ENCODE data around the gene KCNAB2.
"Not testable (repeated sequence)": the region's sequence is repeated elsewhere in the genome, so short reads cannot be mapped to it uniquely, and the experiment has no call there.

The KCNAB2 gene

DNA sequence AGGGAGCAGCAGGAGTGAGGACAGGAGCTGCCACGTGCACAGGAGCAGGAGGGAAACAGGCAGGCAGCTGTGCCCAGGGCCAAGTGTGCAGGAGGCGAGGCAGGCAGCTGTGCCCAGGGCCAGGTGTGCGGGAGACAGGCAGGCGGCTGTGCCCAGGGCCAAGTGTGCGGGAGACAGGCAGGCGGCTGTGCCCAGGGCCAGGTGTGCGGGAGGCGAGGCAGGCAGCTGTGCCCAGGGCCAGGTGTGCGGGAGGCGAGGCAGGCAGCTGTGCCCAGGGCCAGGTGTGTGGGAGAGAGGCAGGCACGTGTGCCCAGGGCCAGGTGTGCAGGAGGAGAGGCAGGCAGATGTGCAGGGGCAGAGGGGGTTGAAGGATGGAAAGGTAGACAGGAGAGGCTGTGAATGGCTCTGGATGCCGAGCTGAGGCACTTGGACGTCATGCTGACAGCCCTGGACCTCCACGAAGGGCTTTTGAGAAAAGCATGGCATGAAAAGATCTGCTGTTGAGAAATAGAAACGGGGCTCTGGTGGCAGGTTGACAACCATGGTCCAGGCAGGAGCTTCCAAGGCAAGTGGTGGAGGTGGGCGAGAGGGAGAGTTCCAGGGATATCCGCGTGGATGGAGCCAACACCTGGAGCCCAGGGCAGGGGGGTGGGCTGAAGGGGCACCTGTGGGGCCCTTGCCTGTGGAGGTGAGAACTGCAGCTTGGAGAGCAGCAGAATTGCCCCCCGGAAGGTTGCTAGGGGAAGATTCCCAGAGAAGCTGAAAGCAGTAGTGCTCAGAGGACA lies 34.3 kb upstream of the KCNAB2 start:
- no peak for DNase-seq

DNA sequence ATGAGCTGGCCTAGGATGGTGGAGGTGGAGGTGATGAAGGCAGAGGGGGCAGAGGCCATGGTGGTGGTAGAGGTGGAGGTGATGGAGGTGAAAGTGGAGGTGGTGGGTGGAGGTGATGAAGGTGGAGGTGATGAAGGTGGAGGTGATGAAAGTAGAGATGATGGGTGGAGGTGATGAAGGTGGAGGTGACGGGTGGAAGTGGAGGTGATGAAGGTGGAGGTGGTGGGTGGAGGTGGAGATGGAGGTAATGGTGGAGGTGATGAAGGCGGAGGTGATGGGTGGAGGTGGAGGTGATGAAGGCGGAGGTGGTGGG lies 33.8 kb upstream of the KCNAB2 start:
- DNase-seq, result no peak

DNA sequence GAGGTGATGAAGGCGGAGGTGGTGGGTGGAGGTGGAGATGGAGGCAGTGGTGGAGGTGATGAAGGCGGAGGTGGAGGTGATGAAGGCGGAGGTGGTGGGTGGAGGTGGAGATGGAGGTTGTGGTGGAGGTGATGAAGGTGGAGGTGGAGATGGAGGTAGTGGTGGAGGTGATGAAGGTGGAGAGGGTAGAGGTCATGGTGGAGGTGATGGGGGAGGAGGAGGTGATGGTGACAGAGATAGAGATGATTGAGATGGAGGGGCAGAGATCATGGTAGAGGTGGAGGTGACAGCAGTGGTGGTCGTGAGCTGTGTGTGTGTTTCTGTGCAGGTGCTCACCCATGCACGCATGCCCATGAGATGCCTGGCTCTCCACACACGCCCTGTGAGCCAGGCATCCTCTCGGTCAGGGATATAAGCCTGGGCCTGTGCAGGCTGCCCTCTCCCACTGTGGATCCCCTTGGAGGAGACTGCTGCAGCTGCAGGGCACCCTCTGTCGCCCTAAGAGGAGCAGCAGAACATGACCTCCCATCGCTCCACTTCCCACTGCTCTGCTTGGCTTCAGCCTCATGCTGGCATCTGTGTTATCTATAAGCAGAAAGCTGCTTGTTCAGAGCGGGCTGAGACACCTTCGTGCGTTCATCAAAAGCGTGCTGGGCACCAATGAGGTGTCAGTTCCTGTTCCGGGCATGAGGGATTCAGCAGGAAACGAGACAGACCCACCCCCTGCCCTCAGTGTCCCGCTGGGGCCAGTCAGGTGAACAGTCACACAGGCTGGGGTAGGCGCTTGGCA lies 33.0 kb upstream of the KCNAB2 start:
- no peak for DNase-seq

DNA sequence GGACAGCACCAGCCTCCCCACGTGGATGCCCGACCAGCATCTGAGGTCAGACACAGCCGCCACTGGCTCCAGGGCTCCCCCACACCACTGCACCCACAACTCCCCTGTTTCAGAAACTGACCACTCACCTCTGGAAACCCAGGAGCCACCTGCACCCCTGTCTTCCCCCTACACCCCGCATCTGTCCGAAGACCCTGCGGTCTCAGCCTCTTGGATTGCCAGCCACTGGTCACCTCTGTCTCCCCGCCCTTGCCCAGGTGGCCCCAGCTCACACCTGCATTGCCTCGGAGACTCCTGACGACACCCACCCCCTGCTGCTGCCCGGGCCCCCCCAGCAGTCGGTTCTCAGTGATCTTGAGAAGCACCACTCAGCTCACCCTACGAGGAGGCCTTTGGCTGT lies 32.2 kb upstream of the KCNAB2 start:
- no peak for DNase-seq

DNA sequence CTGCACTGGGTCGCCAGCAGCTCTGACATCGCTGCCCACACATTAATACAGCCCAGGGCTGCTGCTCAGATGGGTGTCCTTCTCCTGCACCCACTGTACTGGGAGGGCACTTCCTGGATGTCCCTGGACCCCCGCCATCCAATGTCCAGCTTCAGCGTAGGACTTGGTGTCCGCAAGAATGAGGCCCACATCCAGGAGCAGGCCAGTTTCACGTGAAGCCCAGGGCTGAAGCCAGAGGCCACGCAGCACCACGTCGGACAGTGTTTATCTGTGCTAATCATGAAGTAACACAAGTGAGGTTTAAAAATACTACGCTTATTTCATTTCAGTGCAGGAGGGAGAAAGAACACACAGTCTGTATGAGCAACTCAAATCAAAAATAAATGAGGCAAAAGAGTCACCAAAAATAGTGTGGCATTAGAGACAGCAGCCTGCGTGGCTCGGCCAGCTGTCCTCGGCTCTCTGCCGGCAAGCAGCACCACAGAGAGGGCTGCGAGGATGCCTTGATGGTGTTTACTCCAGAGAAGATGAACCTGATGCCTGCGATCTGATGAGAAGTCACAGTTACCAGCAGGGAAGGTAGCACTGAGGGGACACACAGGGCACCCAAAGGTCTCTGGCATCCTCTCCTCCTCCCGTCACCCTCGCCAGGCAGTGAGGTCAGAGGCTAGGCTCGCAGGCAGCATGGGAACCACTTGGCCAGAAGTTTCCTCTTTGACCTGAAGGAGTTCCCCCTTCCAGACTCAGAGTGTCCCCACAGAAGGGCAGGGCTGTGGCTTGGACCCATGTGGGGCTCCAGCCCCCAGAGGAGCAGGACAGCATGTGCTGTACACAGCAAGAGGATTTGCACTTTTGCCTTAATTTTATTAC lies 31.3 kb upstream of the KCNAB2 start:
- no peak for DNase-seq

DNA sequence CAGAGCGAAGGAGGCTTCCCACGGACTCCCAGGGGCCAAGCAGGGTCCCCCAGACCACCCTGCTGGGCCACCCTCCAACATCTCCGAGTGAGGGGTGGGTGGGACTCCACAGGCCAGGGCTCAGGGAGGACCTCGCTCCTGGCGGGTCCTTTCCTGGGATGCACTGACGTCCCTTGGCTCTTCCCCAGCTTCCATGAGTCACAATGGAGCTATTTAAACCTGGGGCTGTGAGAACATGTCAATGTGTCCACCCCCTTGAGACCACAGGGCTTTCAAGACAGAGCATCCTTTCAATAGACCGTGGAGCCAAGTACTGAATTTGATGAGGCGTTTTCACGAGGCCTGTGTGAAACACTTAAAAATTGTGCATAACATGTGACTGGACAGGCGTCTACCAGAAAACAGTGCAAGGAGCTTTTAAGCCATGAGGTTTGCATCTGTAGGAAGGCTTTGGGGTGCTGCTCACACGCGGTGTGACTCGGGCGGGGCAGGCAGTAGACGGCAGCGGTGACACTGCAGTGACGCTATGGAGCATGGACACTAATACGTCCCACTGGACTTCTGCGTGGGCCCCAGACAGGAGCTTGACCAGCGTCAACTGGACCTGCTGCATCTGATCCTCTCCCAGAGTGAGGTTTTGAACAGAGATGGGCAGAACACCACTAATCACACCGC lies 29.4 kb upstream of the KCNAB2 start:
- DNase-seq, result no peak

DNA sequence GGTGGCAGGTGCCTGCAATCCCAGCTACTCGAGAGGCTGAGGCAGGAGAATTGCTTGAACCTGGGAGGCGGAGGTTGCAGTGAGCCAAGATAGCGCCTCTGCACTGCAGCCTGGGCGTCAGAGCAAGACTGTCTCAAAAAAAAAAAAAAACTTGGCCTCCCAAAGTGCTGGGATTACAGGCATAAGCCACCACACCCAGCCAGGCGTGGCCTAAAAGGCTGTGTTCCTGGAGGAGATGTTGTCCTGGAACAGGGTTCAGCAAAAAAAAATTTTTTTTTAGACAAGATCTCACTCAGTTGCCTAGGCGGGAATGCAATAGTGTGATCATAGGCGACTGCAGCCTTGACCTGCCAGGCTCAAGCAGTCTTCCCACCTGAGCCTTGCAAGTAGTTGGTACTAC lies 28.0 kb upstream of the KCNAB2 start:
- DNase-seq, result not testable (repeated sequence)

DNA sequence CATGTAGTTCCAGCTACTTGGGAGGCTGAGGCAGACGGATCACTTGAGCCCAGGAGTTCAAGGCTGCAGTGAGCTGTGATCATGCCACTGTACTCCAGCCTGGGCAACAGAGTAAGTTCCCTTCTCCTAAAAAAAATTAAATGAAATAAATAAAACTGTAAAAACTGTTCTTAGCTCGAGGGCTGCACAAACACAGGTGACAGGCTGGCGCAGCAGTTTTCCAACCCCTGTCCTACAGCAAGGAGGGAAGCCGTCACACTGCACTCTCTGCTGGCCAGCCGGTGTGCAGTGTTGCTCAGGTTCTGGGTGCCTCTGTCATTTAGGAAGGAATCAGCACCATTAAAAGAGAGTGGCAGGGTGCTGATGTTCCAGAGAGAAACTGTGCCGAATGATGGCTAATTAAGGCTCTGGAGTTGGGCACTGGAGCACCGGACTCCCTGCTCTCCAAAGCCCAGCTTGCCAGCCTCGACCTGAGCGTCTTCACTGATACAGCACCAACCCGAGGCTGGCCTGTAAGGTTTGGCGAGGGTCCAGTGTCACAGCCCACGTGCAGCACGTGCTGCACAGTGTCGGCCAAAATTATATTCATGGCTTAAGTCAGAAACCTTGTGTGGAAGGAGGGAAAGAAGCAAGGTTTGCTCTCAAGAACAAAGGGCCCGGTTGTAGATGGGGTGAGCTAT lies 26.4 kb upstream of the KCNAB2 start:
- DNase-seq, result no peak

DNA sequence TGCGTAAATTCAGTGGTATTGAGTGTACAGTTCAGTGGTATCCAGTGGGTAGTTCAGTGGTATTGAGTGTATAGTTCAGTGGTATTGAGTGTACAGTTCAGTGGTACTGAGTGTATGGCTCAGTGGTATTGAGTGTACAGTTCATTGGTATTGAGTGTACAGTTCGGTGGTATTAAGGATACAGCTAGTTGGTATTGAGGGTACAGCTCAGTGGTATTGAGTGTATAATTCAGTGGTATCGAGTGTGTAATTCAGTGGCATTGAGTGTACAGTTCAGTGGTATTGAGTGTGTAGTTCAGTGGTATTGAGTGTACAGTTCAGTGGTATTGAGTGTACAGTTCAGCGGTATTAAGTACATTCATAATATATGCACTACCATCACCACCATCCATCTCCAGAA lies 23.5 kb upstream of the KCNAB2 start:
- DNase-seq, result no peak

DNA sequence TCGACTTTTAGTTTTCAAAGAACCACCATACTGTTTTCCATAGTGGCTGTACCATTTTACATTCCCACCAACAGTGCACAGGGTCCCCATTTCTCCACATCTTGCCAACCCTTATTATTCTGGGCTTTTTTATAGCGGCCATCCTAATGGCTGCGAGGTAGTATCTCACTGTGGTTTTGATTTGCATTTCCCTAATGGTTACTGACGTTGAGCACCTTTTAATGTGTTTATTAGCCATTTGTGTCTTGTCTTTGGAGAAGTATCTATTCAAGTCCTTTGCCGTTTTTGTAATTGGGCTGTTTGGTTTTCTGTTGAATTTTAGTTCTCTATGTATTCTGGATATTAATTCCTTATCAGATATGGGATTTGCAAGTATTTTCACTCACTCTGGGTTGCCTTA lies 22.3 kb upstream of the KCNAB2 start:
- DNase-seq, result no peak

DNA sequence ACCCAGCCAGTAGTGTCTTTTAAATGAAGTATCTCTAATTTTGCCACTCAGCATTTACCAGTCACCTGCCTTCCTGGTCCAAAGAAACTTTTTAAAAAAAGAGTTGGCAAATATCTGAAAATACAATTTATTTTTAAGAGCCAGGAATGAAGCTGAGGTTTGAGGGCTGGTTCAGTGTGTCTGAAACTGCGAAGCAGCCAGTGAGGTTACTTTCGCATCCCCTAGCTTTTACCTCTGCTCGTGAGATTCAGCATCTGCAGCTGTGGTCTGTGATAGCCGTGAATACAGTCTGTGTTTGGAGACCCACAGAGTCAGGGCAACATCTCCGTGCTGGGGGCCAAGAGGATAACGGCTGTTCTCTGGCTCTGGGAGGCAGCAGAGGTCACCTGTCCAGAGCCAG lies 21.3 kb upstream of the KCNAB2 start:
- DNase-seq, result no peak

DNA sequence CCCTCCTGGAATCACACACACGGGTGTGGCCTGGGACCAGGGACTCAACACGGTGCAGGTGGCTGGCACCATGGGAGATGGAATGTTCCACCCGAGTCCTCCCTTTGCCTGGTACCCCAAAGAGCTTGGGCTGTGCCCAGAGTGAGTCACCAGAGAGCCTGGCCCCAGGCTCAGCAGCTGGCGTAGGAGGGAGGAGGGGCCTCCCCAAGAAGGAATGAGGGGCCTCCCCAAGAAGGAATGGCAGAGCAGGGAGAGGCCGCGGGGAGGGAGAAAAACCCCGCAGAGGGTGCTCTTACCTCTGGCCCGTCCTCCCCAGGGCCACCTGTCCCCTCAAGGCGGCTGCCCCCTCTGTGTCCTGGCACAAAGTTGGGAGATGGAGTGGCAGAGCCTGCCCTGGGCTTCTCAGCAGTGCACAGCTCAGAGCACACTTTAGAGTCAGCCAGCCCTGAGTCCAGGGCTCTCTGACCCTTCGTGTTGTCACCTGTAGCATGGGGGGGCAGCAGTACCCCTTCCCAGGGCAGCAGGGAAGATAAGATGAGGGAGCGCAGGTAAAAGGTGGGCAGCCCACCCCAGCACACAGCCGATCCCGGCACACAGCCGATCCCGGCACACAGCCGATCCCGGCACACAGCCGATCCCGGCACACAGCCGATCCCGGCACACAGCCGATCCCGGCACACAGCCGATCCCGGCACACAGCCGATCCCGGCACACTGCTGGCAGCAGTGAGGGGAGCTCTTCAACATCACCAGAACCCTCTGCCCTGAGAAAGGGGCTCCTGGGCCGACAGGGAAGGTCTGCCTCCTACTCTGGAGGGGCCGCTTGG lies 20.2 kb upstream of the KCNAB2 start:
- DNase-seq, result no peak

DNA sequence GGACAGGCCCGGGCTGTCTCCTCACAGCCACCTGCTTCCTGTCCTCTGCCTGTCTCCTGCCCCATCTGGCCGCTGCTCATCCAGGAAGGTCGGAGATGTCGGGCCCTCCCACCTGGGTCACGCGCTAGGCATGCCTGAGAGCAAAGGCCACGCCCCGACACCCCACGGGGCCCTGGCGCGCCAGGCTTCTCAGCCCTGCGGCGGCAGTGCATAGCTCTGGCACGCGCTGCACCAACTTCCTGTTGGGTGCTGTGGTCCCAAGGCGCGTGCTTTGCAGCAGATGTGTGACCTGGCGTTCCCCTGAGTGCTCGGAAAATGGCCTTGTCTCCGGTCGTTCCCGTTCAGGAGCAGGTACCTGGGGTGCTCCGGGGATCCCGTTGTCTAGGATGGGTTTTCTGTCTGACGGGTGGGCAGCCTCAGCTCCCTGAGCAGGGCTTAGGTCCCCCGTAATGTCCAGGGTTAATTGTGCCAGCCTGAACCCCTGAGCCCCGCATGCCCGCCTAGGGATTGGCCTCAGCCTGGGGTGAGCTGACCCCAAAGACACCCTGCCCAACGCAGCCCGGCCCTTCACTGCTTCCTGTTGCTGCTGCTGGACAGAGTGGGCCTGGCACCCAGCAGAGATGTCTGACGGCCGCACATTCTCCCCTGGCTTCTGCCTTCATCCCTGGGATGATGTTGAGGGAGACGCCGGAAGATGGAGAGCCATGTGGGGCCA lies 19.4 kb upstream of the KCNAB2 start:
- DNase-seq, result peak; percentile 94

DNA sequence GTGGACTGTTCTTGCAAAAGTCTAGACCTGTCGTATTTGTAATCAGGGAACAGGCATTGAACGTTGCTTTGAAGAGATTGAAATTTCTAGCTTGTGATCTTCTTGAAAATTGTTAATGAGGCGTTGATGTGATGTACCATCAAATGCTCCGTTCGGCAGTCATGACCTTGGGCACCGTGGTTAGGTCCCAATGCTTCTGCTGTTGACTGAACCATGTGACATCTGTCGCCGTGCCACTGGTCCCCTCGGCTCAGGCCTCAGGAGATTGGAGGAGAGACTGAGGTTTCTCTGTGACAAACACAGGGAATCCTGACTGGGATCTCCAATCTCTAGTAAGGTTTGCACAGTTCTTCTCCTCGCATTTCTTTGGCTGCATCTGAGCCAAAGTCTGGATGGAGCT lies 18.1 kb upstream of the KCNAB2 start:
- DNase-seq, result no peak

DNA sequence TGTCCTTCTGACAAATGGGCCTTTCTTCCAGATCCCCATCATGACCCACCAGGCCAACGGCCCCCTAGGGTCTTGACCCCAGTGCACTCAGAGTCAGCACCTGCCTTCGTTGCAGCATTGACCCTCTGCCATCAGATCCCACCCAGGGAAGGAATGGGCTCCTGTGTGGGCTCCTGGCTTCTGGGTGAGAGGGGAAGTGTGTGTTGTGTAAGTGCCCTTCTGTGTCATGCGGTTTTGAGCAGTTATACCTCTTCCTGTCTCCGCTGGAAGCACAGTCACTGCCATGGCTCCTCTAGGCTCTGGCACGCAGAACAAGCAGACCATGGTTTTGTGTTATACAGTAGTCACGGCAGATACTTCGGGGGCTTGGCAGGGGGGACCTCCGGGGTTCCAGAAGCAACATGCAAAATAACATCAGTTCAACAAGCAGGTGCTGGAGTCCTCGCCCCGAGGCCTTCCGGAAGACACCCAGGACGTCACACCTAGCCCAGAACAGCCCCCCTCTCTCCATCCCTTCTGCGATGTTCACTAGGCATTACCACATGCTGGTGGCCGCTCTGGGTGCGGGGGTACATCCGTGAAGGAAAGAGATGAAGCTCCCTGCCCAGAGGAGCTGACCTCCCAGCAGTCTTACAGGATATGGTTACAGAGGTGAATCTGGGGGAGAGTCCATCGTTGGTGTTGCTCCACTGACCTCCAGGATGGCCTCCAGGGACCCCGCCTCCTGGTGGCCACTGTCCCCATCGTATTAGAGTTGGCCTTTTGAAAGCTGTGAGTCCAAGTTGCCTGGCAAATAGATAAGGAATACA lies 17.4 kb upstream of the KCNAB2 start:
- no peak for DNase-seq

DNA sequence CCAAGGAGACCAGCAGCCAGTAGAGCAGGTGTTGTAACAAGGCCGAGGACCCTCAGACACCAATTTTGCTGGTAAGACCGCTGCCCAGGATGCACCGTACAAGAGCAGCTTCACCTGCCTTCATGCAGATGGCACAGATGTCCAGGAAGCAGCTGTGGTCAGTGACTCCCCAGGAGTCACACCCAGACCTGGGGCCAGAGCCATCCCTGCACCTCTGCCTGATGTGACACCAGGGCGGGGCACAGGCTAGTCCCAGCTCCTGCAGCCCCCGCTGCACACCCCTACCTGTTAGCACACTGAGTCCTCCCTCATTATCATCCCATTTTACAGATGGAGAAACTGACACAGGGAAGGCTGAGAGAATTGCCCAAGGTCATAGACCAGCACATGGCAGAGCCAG lies 16.3 kb upstream of the KCNAB2 start:
- DNase-seq, result no peak

DNA sequence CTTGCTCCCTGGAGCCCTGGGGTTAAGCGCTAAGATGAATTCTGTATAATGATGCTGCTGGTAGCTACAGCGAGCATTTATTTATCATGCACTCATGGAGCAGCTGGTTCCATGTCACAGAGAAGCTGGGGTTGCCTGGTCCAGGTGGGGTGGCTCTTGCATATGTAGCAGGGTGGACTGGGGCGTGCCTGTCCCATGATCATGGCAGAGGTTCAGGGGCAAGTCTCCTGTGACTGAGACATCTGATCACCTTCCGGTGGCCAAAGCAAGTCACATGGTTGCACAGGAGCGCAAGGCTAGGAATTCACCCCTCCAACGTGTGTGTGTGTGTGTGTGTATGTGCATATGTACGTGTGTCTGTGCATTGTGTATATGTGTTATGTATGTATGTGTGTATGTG lies 15.6 kb upstream of the KCNAB2 start:
- no peak for DNase-seq

DNA sequence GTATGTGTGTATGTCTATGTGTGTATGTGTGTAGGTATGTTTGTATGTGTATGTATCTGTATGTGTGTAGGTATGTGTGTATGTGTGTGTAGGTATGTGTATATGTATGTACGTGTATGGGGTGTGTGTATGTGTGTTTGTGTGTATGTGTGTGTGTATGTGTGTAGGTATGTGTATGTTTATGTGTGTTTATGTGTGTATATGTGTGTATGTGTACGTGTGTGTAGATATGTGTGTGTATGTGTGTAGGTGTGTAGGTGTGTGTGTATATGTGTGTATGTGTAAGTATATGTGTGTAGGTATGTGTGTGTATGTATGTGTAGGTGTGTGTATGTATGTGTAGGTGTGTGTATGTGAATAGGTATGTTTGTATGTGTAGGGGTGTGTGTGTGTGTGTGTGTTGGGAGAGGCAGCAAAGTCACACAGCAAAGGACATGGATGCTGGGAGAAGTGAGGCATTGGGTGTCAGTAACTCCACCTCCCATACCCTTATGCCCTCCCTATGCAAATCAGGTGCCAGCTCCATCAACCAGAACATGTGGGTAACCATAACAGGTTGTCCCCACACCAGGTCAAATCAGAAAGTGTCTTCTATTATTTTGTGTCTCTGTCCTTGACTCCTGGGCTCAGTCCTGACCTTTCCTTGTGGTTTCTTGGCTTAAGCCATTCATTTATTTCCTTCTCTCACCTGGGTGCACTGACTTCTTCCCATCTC lies 15.0 kb upstream of the KCNAB2 start:
- no peak for DNase-seq

DNA sequence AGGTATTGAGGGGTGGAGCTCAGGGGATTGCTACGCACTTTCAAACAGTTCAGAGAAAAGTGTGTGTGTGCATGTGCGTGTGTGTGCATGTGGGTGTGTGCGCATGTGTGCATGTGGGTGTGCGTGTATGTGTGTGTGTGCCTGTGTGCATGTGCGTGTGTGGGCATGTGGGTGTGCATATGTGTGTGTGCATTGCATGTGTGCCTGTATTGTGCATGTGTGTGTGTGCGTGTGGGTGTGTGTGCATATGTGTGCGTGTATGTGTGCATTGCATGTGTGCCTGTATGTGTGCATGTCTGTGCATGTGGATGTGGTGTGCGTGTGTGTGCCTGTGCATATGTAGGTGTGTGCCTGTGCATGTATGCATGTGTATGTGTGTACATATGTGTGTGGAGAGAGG lies 12.6 kb upstream of the KCNAB2 start:
- no peak for DNase-seq

Measured in activated gamma-delta T cell (primary cell).